Measurements from ENCODE around the gene SLC1A3. TPM values are rescaled to one million over a fixed set of nuclear protein-coding genes. Genes with fewer than 3 reads are reported as not detected.

The SLC1A3 gene
- total RNA-seq, 4 donors from 2014 or later = 10.1 to 17.7 (median 12.9) TPM

DNA sequence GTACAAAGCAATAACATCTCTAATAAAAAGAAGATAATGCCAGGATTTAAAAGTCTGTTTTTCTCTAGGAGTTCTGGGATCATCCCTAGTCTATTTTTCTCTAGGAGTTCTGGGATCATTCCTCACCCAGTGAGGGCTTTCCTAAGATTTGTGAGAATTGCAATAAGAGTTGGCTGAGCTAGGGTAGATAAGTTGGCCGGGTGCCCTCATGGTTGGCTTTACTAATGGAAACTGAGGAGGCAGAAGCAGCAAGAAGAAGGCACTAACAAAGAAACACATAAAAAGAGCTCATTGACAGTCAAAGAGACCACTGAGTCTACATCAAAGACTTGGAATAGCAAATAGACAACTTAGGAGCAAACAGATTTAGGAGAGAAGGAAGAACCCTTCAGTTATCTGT lies 4.2 kb downstream of the SLC1A3 start:
- 76 to 84% methylated on average over 1 of the region's 1 CpG for WGBS, 2 donors
- peak in 1 of 2 donors; percentile 69 for DNase-seq (ENCODE audit: low spot score in 2 of 2)
- H3K4me3 ChIP-seq (ENCODE audit: low read depth, poor library complexity, severe bottlenecking) = no peak overlapping the region
- intact Hi-C loops (cut with DNase I; ENCODE audit: low total_unique reads) = no loop called here
- TF ChIP-seq, protein P1, sequence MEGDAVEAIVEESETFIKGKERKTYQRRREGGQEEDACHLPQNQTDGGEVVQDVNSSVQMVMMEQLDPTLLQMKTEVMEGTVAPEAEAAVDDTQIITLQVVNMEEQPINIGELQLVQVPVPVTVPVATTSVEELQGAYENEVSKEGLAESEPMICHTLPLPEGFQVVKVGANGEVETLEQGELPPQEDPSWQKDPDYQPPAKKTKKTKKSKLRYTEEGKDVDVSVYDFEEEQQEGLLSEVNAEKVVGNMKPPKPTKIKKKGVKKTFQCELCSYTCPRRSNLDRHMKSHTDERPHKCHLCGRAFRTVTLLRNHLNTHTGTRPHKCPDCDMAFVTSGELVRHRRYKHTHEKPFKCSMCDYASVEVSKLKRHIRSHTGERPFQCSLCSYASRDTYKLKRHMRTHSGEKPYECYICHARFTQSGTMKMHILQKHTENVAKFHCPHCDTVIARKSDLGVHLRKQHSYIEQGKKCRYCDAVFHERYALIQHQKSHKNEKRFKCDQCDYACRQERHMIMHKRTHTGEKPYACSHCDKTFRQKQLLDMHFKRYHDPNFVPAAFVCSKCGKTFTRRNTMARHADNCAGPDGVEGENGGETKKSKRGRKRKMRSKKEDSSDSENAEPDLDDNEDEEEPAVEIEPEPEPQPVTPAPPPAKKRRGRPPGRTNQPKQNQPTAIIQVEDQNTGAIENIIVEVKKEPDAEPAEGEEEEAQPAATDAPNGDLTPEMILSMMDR (IDR thresholded peaks at IDR 0.05) = no peak
- TF ChIP-seq POLR2A (IDR thresholded peaks at IDR 0.05) = no peak

DNA sequence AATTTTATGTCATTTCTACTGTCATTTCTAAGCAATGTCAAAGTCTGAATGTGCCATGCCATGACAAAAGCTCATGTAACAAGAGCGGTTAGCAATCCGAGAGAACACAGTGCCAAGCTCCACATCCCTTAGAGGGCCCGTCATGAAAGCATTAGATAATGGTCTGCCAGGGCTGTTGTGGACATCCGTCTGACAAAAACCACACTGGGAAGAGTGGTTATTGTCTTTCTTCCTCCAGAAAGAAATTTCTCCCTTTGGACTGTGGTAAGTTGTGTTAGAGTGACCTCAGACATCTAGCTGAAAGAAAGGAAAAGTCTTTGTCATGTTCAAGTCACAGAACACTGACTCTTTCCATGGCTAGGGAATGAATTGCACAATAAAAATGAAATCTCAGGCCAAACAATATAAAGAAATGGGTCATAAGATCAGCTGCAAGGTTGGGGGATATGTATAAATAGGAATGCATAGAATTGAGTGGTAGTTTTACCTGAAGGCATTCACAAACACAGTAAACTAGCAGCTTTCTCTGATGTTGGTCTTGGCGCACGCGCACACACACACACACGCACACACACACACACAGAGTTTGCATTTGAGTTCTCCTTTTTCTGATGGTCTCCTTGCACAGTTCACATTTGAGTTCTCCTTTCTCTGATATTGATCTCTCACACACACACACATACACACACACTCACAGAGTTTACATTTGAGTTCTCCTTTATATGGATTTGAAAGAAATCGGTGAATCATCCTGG lies 5.3 kb downstream of the SLC1A3 start:
- DNase-seq (ENCODE audit: low spot score in 2 of 2) = no peak
- intact Hi-C loops (cut with DNase I; ENCODE audit: low total_unique reads) = no loop called here
- WGBS, 2 donors = 79 to 92% methylated on average over 9 of the region's 9 CpGs
- TF ChIP-seq, protein P1 (IDR thresholded peaks at IDR 0.05) = no peak
- no peak for TF ChIP-seq POLR2A (IDR thresholded peaks at IDR 0.05)
- no peak overlapping the region for H3K4me3 ChIP-seq (ENCODE audit: low read depth, poor library complexity, severe bottlenecking)

DNA sequence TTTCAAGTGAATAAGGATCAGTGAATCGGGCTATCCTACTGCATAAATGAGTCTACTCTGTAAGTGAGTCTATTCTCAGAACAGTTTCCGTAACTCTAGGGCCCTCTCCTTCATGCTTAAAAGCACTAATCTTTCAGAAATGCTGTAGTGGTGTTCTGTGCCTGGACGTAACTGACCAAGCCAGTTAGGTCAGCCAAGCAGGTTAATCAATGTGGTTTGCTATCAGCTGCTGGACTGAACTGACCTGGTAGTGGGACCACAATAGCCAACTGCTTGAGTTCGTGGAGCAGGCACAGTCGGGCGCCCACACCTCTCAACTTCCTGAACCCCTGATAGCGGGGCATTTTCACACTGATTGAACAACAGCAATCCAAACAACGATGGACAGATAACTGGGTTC lies 6.8 kb downstream of the SLC1A3 start:
- DNase-seq (ENCODE audit: low spot score in 2 of 2) = no peak
- no peak for TF ChIP-seq POLR2A (IDR thresholded peaks at IDR 0.05)
- TF ChIP-seq, protein P1 (IDR thresholded peaks at IDR 0.05) = no peak

DNA sequence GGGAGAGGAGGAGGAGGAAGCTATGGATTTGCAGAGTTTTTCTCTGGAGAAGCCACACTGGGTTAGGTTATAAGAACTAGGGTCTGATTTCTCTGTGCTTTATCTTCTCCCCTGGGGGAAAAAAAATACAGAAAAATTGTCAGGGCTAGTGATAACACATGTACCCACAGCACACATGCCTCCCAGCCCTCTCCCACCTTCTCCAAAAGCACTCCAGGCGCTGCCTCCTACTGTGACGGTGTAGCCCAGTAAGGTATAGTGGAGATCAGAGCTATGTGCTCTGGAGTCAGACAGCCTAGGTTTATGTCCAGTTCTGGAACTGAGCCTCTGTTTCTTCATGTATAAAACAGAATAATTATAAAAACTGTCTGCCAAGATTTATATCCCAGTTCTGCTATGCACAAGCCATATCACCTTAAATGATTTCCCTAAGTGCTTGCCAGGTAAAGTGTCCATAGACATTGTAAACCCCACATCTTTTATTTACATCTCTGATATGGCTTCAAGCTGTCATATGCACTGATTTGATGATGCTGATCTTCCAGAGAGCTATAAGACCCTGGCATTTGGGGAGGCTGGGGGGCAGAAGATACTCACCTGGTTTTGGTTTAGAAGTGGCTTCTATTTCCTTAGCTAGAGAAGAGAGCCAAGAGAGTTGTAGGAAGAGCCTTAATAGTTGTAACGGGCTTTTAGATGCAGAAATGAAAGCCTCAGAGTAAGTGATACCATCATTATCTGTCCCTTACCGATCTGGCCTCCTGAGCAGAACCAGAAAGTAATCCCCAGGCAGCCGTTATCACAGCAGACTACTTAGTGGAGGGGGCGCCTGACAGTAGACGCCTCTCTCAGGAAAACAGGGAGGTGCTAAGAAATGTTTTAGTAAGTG lies 7.6 kb downstream of the SLC1A3 start:
- DNase-seq (ENCODE audit: low spot score in 2 of 2) = no peak
- no peak overlapping the region for H3K4me3 ChIP-seq (ENCODE audit: low read depth, poor library complexity, severe bottlenecking)
- 72 to 80% methylated on average over 7 of the region's 7 CpGs for WGBS, 2 donors
- intact Hi-C loops (cut with DNase I; ENCODE audit: low total_unique reads) = no loop called here
- TF ChIP-seq, protein P1 (IDR thresholded peaks at IDR 0.05) = no peak
- TF ChIP-seq POLR2A (IDR thresholded peaks at IDR 0.05) = no peak

More for the DNA sequence above, 6.8 kb downstream of the SLC1A3 start:
- intact Hi-C loops (cut with DNase I; ENCODE audit: low total_unique reads) = no loop called here
- H3K4me3 ChIP-seq (ENCODE audit: low read depth, poor library complexity, severe bottlenecking) = no peak overlapping the region
- WGBS, 2 donors = 92 to 93% methylated on average over 8 of the region's 8 CpGs

DNA sequence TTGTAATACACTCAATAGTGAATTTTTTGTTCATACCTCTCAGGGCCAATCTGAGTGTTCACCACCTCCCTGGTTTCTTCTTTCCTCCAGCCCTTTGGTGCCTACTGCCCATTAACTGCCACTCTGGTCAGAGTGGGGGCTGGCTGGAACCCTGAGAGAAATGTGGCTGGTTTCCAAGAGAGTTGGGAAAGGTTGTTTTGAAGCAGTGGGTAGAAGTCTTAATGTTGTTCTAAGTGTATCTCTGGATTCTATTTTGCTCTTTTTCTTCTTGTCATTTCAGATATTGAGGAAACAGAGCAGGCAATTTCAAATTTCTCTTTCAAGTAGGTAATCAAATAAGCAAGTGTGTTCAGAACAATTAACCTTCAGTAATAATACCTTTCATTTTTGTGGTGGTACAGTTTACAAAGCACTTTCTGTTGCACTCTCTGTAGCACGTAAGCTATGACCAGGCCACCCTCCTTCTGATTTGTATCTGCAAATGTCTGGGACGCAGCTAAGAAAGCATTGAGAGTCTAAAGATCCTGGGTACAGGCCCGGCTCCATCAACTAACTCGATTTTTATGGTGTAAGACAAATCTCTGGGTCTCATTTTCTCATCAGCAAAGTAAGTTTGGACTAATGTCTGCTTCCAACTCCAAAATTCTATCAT lies 8.4 kb downstream of the SLC1A3 start:
- H3K4me3 ChIP-seq (ENCODE audit: low read depth, poor library complexity, severe bottlenecking) = no peak overlapping the region
- TF ChIP-seq, protein P1 (IDR thresholded peaks at IDR 0.05) = no peak
- no peak for TF ChIP-seq POLR2A (IDR thresholded peaks at IDR 0.05)
- DNase-seq (ENCODE audit: low spot score in 2 of 2) = no peak
- intact Hi-C loops (cut with DNase I; ENCODE audit: low total_unique reads) = no loop called here
- WGBS, 2 donors = 85 to 89% methylated on average over 4 of the region's 4 CpGs
